GM12873 (cell line): ENCODE measurements around the gene SHANK1.
A peak's percentile ranks its signal among the peaks of the same experiment; 100 is the strongest.

ENCODE experiments used
- TF ChIP-seq, protein P1 (sequence below): IDR thresholded peaks from 2 replicates; pipeline ENCODE4 v1.5.1; 2012; ENCODE audit warnings: low read depth, mild to moderate bottlenecking, moderate library complexity, low read length, control low read depth; ENCODE audit not compliant: insufficient read depth; ENCODE audit errors: missing control alignments

The SHANK1 gene

DNA sequence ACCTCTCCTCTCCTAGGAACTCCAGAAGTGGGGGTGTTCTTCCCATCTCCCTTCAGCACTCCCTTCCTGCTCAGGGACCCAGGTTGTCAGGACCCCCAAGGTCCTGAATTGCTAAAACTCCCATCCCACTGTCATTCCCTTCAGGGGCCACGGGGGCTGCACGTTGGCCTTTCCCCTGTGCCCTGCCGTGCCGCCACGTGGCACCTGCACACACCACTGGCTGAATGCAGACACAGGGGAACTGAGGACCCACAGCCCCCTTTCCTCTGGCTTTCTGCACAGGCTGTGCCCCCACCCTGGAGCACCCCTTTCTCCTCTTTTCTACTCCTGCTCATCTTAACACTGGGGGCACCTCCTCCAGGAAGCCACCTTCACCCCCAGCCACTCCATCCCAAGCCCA is 9.0 kb downstream of the SHANK1 start:
- TF ChIP-seq, protein P1, sequence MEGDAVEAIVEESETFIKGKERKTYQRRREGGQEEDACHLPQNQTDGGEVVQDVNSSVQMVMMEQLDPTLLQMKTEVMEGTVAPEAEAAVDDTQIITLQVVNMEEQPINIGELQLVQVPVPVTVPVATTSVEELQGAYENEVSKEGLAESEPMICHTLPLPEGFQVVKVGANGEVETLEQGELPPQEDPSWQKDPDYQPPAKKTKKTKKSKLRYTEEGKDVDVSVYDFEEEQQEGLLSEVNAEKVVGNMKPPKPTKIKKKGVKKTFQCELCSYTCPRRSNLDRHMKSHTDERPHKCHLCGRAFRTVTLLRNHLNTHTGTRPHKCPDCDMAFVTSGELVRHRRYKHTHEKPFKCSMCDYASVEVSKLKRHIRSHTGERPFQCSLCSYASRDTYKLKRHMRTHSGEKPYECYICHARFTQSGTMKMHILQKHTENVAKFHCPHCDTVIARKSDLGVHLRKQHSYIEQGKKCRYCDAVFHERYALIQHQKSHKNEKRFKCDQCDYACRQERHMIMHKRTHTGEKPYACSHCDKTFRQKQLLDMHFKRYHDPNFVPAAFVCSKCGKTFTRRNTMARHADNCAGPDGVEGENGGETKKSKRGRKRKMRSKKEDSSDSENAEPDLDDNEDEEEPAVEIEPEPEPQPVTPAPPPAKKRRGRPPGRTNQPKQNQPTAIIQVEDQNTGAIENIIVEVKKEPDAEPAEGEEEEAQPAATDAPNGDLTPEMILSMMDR, result no peak

GRCh38 chr19:50710094-50710493 is 9.5 kb downstream of the SHANK1 start:
- TF ChIP-seq, protein P1, result no peak

GRCh38 chr19:50708179-50708879 is 11.3 kb downstream of the SHANK1 start:
- TF ChIP-seq, protein P1, result no peak

- TF ChIP-seq, protein P1, result no peak
Observed at GRCh38 chr19:50706387-50706786, 13.2 kb downstream of the SHANK1 start.

DNA sequence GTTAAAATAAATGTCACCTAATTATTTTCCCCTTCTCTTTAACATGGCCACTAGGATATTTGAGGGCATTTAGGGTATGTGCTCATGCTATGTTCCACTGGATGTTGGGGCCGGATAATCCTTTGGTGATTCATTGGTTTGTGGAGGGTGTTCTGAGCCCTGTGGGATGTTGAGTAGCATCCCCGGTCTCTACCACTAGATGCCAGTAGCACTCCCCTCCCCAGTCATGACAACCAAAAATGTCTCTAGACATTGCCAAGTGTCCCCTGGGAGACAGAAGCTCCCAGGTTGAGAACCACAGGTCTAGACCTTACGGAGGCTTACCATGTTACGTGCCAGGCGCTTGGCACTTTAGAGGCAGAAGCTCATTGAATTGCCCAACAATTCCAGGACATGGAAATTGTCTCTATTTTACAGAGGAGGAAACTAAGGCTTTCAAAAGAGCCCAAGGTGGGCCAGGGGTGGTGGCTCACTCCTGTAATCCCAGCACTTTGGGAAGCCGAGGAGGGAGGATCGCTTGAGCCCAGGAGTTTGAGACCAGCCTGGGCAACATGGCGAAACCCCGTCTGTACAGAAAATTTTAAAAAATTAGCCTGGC is 14.1 kb downstream of the SHANK1 start:
- TF ChIP-seq, protein P1, result peak; percentile 86

- TF ChIP-seq, protein P1, result no peak
Observed at GRCh38 chr19:50703915-50704796, 15.4 kb downstream of the SHANK1 start.

DNA sequence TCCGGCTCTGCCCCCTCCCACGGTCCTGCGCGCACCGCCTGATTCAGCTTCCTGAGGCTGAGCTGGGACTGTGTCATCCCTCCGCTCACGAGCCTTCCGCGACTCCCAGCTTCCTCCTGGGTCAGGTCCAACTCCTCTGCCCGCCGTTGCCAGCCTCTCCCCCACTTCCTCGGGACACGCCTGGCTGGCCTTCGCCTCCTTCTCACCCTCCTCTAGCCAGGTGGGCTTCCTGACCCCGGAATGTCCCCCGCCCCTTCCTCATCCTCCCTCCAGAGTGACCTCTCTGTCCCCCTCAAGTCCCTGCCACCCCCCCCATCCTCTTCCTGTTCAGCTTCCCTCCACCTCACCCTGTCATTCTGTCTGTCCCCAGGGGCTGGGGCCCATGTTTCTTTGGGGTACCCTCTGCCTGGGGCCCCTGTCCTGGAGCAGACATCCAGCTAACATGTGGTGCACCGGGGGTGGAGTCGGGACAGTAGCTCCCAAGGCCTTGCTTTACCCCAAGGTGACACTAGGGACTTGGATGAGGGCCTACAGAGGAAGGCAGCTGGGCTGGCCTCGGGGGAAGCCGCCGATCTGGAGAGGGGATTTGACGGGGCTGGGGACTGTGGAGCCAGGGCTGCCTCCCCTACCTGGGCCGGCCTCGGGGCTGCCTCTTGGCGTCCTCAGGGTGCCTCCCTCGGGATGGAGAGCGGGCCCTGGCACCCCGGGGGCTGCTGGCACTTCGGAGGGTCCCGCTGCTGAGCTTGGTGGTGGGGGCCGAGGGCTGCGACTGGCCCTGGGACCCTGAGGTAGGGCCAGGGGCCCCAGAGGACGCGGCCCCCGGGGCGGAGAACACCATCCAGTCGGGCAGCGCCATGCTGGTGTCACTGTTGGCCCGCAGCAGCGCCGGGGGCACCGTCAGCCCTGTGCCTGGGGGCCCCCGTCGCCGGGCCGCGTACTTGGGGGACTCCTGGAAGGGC is 16.5 kb downstream of the SHANK1 start:
- TF ChIP-seq, protein P1, result no peak
